ENCODE results near the gene UROS.
A peak's percentile ranks its signal among the peaks of the same experiment; 100 is the strongest.

UROS gene

DNA sequence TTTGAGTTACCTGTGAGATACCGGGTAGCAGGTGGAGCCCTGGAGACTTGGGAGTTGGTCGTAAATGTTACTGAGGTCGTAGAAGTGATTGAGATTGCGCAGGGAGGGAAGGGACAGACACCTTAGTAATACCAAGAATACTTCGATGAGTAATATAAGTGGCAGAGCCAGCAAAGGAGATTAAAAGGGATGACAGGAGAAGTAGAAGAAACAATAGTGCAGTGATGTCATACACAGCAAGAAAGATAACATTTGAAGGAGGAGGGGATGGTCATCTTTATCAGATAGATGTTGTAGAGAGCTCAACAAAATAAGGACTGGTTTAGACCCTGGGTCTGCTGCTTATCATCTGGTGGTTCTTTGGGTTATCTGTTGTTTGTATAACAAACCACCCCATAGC is 5.3 kb upstream of the UROS start:
- no peak for DNase-seq

GRCh38 chr10:125827133-125827532 is 4.1 kb upstream of the UROS start:
- no peak for DNase-seq

- DNase-seq, result no peak
Measured at GRCh38 chr10:125824736-125825135, 1.7 kb upstream of the UROS start.

- DNase-seq, result peak; percentile 6
Measured at GRCh38 chr10:125823663-125824251, 699 bp upstream of the UROS start.

DNA sequence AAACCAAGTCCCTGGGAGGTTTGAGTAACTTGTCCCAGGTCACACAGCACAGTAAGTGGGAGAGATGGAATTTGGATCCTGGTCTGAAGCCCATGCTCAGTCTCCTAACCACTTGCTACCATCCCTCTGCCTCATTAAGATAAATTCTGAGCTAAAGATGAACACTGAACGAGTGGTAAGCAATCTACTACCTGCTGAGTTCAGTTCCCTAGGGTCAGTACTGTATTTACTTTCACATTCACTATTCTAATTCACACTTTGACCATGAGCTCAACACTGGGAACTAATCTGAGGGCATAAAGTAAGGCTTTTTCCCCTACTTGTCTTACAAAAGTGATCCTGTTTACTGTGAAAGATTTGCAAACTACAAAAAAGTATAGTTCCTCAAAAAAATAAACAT is 2.4 kb downstream of the UROS start:
- DNase-seq, result no peak

GRCh38 chr10:125817337-125817946 is 5.6 kb downstream of the UROS start:
- no peak for DNase-seq

DNA sequence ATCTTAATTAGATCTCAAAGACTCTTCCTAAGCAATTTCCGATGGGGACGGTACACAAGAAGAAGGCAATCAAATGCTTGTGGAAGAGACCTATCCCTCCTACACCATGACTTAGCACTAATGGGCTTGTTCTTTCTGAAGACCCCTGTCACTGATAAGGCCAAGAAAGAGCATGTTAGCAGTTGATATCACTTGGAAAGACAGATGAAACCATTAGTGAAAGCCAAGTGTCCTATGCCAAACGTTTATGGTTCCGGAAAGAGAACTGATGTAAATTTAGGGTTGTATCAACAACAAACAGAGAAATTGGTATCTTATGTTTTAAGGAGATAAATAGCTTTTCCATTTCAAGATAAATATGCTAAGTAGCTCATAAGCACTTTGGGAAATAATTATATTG is 6.5 kb downstream of the UROS start:
- no peak for DNase-seq

GRCh38 chr10:125815764-125816163 is 7.3 kb downstream of the UROS start:
- DNase-seq, result no peak

- DNase-seq, result no peak
Measured at GRCh38 chr10:125812128-125812750, 10.8 kb downstream of the UROS start.

DNA sequence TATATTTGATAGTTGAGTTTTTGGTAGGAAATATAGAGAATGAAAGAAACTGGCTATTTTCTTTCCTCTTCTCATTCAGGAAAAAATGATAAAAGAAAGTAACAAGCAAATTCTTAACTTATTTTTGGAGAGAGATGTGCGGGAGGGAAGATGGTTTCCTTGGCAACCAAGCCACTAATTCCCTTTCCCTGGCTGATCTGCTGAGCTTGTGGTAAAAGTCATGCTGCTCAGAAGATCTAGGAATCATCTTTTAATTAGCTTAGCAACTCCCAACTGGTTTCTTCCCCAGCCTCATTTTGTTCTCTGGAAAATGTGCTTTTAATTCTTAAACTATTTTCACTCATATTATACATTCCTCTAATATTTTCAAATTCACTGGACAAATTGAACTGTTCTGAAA is 11.8 kb downstream of the UROS start:
- DNase-seq, result no peak

DNA sequence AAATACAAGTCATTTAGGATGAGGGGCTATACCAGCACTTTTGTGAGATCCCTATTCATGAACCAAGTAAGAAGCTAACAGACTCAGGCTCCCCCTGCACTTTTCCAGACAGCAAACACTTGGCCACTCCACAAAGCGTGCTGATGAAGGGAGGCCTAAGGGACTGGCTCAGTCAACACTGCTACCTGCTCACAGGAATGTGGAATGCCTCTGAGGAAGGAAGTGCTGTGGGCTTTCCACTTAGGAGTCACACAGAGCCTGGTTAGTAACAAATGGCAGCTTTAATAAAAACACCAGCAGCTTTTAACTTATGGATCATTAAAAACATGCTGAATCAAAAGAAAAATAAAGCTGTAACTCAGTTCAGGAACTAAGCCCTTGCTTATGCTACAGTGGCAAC is 15.0 kb downstream of the UROS start:
- no peak for DNase-seq

DNA sequence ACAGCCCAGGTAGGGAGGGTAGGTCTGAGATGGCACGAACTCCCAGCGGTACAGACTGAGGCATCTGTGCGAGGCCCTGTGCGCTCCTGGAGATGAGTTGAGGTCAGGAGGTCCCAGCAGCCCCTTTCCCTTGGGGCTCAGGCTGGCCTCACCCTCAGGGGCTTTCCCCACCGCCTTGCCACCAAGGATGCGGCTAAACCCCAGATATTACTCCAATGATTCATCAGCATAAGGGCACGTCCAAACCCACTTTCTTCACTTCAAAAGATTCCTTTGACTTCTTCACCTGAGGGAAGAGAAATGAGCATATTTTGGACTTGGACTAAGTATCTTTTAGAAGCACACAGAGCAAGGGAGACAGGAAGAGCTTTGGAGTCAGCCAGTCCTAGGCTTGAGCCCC is 20.3 kb downstream of the UROS start:
- DNase-seq, result no peak

- DNase-seq, result no peak
Measured at GRCh38 chr10:125802131-125802530, 20.9 kb downstream of the UROS start.

- no peak for DNase-seq
Measured at GRCh38 chr10:125801574-125801973, 21.5 kb downstream of the UROS start.

DNA sequence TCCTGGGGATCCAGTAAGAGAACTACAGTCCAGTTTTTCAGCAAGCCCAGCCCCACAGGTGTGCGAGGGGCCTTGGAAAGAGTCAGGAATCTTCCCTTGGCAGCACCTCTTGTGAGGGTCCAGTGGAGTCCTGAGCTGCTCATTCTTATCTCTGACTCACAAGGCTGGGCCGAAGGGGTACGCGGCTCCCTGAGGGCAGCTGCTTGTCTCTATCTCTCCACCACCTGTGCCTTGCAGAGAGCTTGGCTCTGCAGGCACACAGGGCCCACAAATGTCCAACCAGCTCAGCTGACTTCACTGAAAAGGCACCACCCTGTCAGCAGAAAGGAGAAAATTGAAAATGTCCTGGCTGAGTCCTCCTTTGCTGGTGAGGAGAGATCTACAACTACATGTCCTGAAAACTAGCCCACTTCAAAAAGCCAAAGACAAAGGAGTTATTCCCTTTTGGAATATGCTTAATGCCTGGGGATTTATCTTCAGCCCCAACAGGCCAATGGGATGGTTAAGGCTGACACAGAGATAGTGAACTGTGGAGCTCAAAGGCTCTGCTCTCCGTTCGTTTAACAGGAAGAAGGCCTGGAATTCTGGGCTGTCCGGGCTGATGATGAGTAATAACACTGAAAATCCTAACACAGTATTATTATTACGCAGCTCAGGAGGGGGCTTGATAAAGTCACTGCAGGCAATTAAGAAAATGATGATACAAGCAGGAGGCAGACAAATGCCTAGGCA is 23.4 kb downstream of the UROS start:
- DNase-seq, result no peak

GRCh38 chr10:125797994-125798662 is 24.9 kb downstream of the UROS start:
- DNase-seq, result no peak

DNA sequence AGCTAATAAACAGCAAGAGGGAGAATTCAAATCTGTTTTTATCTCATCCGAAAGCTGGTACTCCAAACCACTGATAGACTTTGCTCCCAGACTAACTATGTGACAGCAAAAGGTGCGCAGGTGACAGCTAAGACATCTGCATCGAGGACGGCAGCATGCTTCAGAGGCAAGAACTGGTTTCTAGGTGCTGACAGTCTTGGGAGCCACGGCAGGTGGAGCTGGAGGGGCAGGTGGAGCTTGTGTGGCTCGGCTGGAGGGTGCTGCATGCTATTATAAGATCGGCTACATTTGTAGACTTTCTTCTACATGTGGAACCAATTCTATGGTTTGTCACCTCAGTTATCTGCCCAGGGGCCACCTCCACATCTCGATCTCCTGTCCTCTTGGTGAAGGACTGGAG is 25.6 kb downstream of the UROS start:
- DNase-seq, result no peak

DNA sequence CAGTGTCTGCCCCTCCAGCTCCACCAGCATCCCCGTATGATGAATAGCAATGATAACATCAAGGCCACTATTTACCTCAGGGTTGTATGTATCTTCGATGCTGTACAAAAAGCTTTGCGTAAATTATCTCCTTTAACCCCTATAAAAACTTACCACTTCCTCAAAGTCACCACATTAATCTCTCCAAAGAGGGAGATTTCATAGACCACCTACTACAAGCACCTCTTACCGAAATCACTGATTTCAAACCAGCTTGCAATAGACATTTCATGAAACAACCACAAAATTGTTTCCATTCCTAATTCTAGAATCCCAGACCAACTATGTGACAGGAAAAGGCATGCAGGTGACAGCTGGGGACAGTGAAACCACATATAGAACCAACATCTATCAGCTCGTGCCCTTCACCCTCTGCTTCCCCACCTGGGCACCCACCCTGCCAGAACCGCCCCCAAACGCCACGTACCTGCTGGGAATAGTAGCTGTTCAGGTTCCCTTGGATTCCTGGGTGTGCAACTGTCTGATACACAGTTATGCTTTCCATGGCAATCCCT is 27.3 kb downstream of the UROS start:
- DNase-seq, result no peak

DNA sequence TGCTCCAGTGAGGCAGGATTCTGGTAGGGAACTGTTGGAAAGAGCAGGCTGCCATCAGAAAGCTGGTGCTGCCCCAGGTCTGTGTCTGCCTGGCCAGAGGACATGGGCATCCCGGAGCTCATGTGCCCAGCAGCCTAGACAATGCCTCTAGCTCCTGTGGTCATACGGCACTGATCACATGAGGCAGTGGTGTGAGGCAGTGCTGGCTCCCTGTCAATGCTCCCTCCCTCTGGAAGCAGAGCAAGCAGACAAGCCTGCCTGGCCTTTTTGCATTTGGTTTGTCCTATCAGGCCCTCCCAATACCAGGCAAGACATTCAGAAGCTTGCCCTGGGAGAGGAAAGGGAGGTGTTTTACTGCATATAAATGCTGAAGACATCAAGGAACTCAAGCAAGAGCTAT is 27.9 kb downstream of the UROS start:
- no peak for DNase-seq

GRCh38 chr10:125792342-125793300 is 30.4 kb downstream of the UROS start:
- DNase-seq, result no peak

- no peak for DNase-seq
Measured at GRCh38 chr10:125788156-125789034, 34.7 kb downstream of the UROS start.

Data from stimulated activated CD4-positive, alpha-beta T cell treated with anti-CD3 and anti-CD28 coated beads, Interleukin-12 subunit alpha, Interleukin-12 subunit beta, amount 100 ng/mL, for 4 hours (primary cell).